ENCODE measurements around the gene MUC13.

The MUC13 gene

GRCh38 chr3:124896824-124897526, 37.6 kb downstream of the MUC13 start:
- no peak for DNase-seq (ENCODE audit: low spot score)

GRCh38 chr3:124895756-124896155, 38.8 kb downstream of the MUC13 start:
- no peak for DNase-seq (ENCODE audit: low spot score)

GRCh38 chr3:124893526-124893925, 41.0 kb downstream of the MUC13 start:
- DNase-seq (ENCODE audit: low spot score): no peak

GRCh38 chr3:124890573-124891190, 43.9 kb downstream of the MUC13 start:
- DNase-seq (ENCODE audit: low spot score): no peak

GRCh38 chr3:124888482-124889441, 45.8 kb downstream of the MUC13 start:
- DNase-seq (ENCODE audit: low spot score): no peak

GRCh38 chr3:124887932-124888298, 46.6 kb downstream of the MUC13 start:
- DNase-seq (ENCODE audit: low spot score): no peak

GRCh38 chr3:124887177-124887931, 47.2 kb downstream of the MUC13 start, which contains the start of gene ITGB5:
Gene ITGB5 (minus strand): TSS chr3:124887365. CDS start chr3:124887000, 365 bp downstream.
- DNase-seq (ENCODE audit: low spot score): peak; percentile 36

- DNase-seq (ENCODE audit: low spot score): peak; percentile 34
Observed at GRCh38 chr3:124886168-124887056, 48.1 kb downstream of the MUC13 start.

- no peak for DNase-seq (ENCODE audit: low spot score)
Observed at GRCh38 chr3:124885466-124886167, 48.9 kb downstream of the MUC13 start.

GRCh38 chr3:124884474-124885101, 50.0 kb downstream of the MUC13 start:
- no peak for DNase-seq (ENCODE audit: low spot score)

- no peak for DNase-seq (ENCODE audit: low spot score)
Observed at GRCh38 chr3:124883766-124884473, 50.6 kb downstream of the MUC13 start.

GRCh38 chr3:124882816-124883747, 51.5 kb downstream of the MUC13 start:
- DNase-seq (ENCODE audit: low spot score): no peak

GRCh38 chr3:124881976-124882697, 52.4 kb downstream of the MUC13 start:
- DNase-seq (ENCODE audit: low spot score): no peak

- DNase-seq (ENCODE audit: low spot score): no peak
Observed at GRCh38 chr3:124879337-124879680, 55.2 kb downstream of the MUC13 start.

- no peak for DNase-seq (ENCODE audit: low spot score)
Observed at GRCh38 chr3:124878561-124879336, 55.8 kb downstream of the MUC13 start.

- DNase-seq (ENCODE audit: low spot score): no peak
Observed at GRCh38 chr3:124877674-124878073, 56.9 kb downstream of the MUC13 start.

Measured in germinal center (tissue), 1 donor.